Calu3 (cell line): Measurements from ENCODE around the gene PROS1. TPM values are rescaled to one million over a fixed set of nuclear protein-coding genes. Genes with fewer than 3 reads are reported as not detected.

Experiments used
- total RNA-seq: library from RNA; stranded (reverse); gene quantifications from 2 replicates; pipeline ENCODE4 v1.2.3, GENCODE V29; 2022

Gene PROS1
- total RNA-seq, 1 experiment from 2014 or later, result 2.6 TPM

Other genes starting within 250 kb of the PROS1 start
- 7.8 and 9.6 TPM in 2 replicates for gene ARL13B, start 6.3 kb upstream of the PROS1 start, total RNA-seq
- 5.1 and 5.2 TPM in 2 replicates for gene STX19, start 54.7 kb upstream of the PROS1 start, total RNA-seq
- gene DHFR2, start 89.0 kb upstream of the PROS1 start, total RNA-seq, result 5.0 and 5.4 TPM in 2 replicates
- 10.1 and 13.6 TPM in 2 replicates for gene NSUN3, start 89.2 kb upstream of the PROS1 start, total RNA-seq